Astrocyte (in vitro differentiated cells and primary cell): ENCODE measurements around the gene FGD2.

Experiments used
- CTCF ChIP-seq: IDR thresholded peaks from 2 replicates; pipeline ENCODE4 v1.5.1; 2011; ENCODE audit warnings: low read depth, mild to moderate bottlenecking, inconsistent platforms, low read length, moderate library complexity; ENCODE audit not compliant: insufficient read depth
- EZH2 ChIP-seq: IDR thresholded peaks from 2 replicates; pipeline ENCODE4 v1.6.1; 2012; ENCODE audit warnings: mild to moderate bottlenecking, low read length, inconsistent platforms; ENCODE audit not compliant: insufficient read depth

DNA sequence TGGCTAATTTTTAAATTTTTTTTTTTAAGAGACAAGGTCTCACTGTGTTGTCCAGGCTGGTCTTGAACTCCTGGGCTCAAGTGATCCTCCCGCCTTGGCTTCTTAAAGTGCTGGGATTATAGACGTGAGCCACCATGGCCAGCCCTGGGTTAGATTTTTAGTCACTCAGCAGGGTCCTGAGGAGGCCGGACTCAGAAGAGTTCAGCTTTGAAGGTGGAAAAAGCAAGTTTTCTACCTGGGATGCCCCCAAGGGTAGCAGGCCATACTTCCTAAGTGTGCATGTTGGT lies 44.2 kb downstream of the FGD2 start:
- TF ChIP-seq EZH2: no peak
- TF ChIP-seq CTCF: no peak
